Lower leg skin (tissue), 3 donors: ENCODE results near the gene CD8B2.
"Not testable (repeated sequence)": the region's sequence is repeated elsewhere in the genome, so short reads cannot be mapped to it uniquely, and the experiment has no call there.

Experiments
- POLR2A ChIP-seq, 2 donors: fragments of 450-650 bp; IDR thresholded peaks; one replicate each; pipeline ENCODE4 v1.6.1; 2016 to 2017; ENCODE audit warnings: antibody characterized with exemption in 2 of 2, mild to moderate bottlenecking in 1 of 2, moderate library complexity in 1 of 2
- TF ChIP-seq, protein P1 (sequence below), 3 donors: fragments of 450-650 bp; IDR thresholded peaks; one replicate each; pipeline ENCODE4 v1.5.1; 2016; ENCODE audit warnings: antibody characterized with exemption in 3 of 3, mild to moderate bottlenecking in 3 of 3, moderate library complexity in 2 of 3

GRCh38 chr2:106492913-106493312, 5.7 kb downstream of the CD8B2 start:
- not testable (repeated sequence) for TF ChIP-seq POLR2A (IDR thresholded peaks at IDR 0.05)
- TF ChIP-seq, protein P1, sequence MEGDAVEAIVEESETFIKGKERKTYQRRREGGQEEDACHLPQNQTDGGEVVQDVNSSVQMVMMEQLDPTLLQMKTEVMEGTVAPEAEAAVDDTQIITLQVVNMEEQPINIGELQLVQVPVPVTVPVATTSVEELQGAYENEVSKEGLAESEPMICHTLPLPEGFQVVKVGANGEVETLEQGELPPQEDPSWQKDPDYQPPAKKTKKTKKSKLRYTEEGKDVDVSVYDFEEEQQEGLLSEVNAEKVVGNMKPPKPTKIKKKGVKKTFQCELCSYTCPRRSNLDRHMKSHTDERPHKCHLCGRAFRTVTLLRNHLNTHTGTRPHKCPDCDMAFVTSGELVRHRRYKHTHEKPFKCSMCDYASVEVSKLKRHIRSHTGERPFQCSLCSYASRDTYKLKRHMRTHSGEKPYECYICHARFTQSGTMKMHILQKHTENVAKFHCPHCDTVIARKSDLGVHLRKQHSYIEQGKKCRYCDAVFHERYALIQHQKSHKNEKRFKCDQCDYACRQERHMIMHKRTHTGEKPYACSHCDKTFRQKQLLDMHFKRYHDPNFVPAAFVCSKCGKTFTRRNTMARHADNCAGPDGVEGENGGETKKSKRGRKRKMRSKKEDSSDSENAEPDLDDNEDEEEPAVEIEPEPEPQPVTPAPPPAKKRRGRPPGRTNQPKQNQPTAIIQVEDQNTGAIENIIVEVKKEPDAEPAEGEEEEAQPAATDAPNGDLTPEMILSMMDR (IDR thresholded peaks at IDR 0.05): not testable (repeated sequence)
